SK-N-MC (cell line): Measurements from ENCODE around the gene LTBP4.
A peak's percentile ranks its signal among the peaks of the same experiment; 100 is the strongest.

Experiments used
- DNase-seq: peaks from one replicate; pipeline ENCODE4 v3.0.0-alpha.2; 2011; ENCODE audit warnings: low read depth, low spot score
- H3K27ac ChIP-seq: fragments of 200-600 bp; sonication (generic); 2 replicates; pipeline ENCODE4 v1.5.1; 2016; ENCODE audit warnings: mixed run types
- H3K36me3 ChIP-seq: fragments of 200-600 bp; sonication (generic); 2 replicates; pipeline ENCODE4 v1.6.1; 2017; ENCODE audit warnings: antibody characterized with exemption, low read length, mixed read lengths; ENCODE audit not compliant: insufficient read depth
- H3K4me3 ChIP-seq: fragments of 200-600 bp; sonication (generic); 2 replicates; pipeline ENCODE4 v1.5.1; 2016
- H3K9ac ChIP-seq: fragments of 200-600 bp; sonication (generic); 2 replicates; pipeline ENCODE4 v1.8.0; 2017; ENCODE audit warnings: mixed run types, mixed read lengths; ENCODE audit not compliant: insufficient read length
- H3K9me3 ChIP-seq: fragments of 200-600 bp; sonication (generic); 2 replicates; pipeline ENCODE4 v1.6.1; 2017; ENCODE audit warnings: low read depth, mild to moderate bottlenecking, antibody characterized with exemption, low read length, moderate library complexity, mixed read lengths
- EZH2 ChIP-seq: fragments of 200-600 bp; sonication (generic); IDR thresholded peaks from one replicate; pipeline ENCODE4 v1.6.1; 2017; ENCODE audit warnings: antibody characterized with exemption
- FOXP2 ChIP-seq: optimal IDR thresholded peaks from 2 replicates; pipeline ENCODE3; 2011; ENCODE audit warnings: mild to moderate bottlenecking, moderate library complexity; ENCODE audit not compliant: insufficient read depth; ENCODE audit errors: extremely low read length, control extremely low read depth
- POLR2AphosphoS5 ChIP-seq: IDR thresholded peaks from 2 replicates; pipeline ENCODE4 v1.6.1; 2012; ENCODE audit warnings: mild to moderate bottlenecking, low read depth, low read length, borderline replicate concordance

The LTBP4 gene

DNA sequence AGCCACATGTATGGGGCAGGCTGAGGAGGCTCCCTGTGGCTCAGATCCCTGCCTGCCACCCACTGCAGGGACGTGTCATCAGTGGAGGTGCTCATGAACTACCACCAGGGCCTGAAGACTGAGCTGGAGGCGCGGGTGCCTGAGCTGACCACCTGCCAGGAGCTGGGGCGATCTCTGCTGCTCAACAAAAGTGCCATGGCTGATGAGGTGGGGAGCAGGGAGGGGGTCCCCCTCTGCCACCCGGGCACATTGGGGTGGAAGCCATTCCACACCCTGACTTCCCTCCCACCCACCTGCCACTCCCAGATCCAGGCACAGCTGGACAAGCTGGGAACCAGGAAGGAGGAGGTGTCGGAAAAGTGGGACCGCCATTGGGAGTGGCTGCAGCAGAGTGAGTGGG, 35.8 kb upstream of the LTBP4 start:
- Histone ChIP-seq H3K9ac (no peak overlapping the region), H3K9me3 (no peaks in the 10 kb centered on the region), H3K36me3 (no peaks in the 10 kb centered on the region), H3K27ac (no peak overlapping the region), H3K4me3 (no peak overlapping the region)
- DNase-seq: no peak
- TF ChIP-seq FOXP2 (no peak), POLR2AphosphoS5 (no peak), EZH2 (no peak)

DNA sequence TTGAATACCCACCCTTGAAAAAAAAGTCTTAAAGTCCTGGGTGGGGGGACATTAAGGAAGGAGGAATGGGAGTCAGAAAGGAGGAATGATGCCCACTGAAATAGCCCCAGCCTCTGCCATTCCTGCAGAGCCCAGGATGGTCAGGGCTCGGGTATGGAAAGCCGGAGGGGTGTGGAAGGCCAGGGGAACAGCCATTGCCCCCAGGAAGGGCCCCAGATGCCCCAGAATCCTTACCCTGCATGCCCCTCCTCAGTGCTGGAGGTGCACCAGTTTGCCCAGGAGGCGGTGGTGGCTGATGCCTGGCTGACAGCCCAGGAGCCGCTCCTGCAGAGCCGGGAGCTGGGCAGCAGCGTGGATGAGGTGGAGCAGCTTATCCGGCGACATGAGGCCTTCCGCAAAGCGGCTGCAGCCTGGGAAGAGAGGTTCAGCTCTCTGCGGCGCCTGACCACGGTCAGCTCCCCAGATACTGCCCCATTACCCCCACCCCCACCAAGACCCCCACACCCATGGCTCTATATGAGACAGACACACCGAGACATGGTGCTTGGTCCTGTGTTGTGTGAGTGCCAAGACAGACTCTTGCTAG, 35.2 kb upstream of the LTBP4 start:
- no peak for DNase-seq

DNA sequence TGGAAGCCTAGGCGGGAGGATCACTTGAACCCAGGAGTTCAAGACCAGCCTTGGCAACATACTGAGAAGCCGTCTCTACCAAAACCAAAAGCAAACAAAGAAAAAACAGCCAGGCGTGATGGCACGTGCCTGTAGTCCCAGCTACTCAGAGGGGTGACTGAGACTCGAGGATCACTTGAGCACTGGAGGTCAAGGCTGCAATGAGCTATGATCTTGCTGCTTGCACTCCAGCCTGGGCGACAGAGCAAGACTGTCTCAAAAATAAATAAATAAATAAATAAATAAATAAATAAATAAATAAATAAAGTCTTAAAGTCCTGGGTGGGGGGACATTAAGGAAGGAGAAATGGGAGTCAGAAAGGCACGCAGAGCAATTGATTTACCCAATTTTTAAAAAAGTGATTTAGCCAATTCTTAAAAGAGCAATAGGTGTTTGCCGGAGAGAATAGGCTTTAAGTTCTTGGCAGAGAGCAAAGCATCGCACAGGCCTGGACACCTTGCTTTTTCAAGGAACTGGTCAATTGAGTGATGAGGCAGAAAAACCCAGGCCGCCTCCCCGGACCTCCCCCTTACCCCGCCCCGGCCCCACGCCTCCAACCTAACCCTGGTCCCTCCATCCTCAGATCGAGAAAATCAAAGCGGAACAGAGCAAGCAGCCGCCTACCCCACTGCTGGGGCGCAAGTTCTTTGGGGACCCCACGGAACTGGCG, 34.0 kb upstream of the LTBP4 start:
- H3K4me3 ChIP-seq: no peak overlapping the region
- no peak overlapping the region for H3K27ac ChIP-seq
- H3K9ac ChIP-seq: no peak overlapping the region
- H3K9me3 ChIP-seq: no peaks in the 10 kb centered on the region
- TF ChIP-seq POLR2AphosphoS5 (no peak), EZH2 (no peak), FOXP2 (no peak)
- no peak for DNase-seq
- no peaks in the 10 kb centered on the region for H3K36me3 ChIP-seq

More for the DNA sequence above, 35.2 kb upstream of the LTBP4 start:
- Histone ChIP-seq H3K9ac (no peak overlapping the region), H3K9me3 (no peaks in the 10 kb centered on the region), H3K4me3 (no peak overlapping the region), H3K36me3 (no peaks in the 10 kb centered on the region), H3K27ac (no peak overlapping the region)
- no peak for TF ChIP-seq EZH2
- no peak for TF ChIP-seq POLR2AphosphoS5
- no peak for TF ChIP-seq FOXP2

DNA sequence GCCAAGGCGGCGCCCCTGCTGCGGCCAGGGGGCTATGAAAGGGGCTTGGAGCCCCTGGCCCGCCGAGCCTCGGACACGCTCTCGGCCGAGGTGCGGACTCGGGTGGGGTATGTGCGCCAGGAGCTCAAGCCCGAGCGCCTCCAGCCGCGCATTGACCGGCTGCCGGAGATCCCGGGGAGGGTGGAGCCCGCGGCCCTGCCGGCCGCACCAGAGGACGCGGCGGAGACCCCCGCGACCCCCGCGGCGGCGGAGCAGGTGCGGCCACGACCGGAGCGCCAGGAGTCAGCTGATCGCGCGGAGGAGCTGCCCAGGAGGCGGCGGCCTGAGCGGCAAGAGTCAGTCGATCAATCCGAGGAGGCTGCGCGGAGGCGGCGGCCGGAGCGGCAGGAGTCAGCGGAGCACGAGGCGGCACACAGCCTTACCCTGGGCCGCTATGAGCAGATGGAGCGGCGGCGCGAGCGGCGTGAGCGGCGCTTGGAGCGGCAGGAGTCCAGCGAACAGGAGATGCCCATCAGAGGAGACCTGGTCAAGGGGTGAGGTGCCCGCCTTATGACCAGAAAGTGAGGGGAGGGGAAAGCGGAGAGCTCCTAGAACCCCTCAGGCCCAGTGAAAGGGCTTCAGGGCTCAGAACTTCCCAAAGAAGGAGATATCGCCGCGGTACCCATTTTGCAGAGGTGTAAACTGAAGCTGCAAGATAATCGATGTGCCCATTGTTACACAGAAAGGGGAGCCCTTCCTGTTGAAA, 33.2 kb upstream of the LTBP4 start:
- H3K27ac ChIP-seq: no peak overlapping the region
- H3K36me3 ChIP-seq: no peaks in the 10 kb centered on the region
- H3K4me3 ChIP-seq: no peak overlapping the region
- DNase-seq: no peak
- no peak overlapping the region for H3K9ac ChIP-seq
- no peaks in the 10 kb centered on the region for H3K9me3 ChIP-seq
- TF ChIP-seq FOXP2: no peak
- TF ChIP-seq POLR2AphosphoS5: no peak
- no peak for TF ChIP-seq EZH2

DNA sequence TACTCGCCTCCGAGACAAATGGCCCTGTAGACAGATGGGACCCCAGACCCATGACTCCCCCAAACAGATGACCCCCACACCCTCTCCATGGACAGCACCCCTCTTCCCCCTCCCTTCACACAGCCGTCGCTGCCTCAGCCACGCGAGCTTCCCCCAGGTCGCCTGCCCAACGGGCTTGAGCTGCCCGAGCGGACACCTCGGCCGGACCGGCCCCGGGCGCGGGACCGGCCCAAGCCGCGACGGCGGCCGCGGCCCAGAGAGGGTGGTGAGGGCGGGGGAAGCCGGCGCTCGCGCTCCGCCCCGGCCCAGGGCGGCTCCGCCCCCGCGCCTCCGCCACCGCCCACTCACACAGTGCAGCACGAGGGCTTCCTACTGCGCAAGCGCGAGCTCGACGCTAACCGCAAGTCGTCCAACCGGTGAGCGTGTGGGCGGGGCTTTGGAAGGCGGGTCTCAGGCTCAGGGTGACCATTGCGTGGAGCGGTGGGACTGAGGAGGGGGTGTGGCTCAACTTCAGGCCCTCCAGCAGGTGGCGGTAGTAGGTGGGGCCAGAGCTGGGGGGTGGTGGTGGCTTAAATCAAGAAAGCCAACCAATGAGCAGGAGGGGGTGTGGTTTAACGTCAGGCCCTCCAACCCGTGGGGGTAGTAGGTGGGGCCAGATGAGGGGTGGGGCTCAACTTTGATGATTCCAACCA, 30.7 kb upstream of the LTBP4 start:
- peak; percentile 95 for DNase-seq
- Histone ChIP-seq H3K9me3 (no peaks in the 10 kb centered on the region), H3K27ac (no peak overlapping the region), H3K36me3 (no peaks in the 10 kb centered on the region), H3K9ac (peak overlapping the region; percentile 69), H3K4me3 (peak overlapping the region; percentile 84)
- TF ChIP-seq FOXP2 (peak; percentile 58), POLR2AphosphoS5 (no peak), EZH2 (no peak)

DNA sequence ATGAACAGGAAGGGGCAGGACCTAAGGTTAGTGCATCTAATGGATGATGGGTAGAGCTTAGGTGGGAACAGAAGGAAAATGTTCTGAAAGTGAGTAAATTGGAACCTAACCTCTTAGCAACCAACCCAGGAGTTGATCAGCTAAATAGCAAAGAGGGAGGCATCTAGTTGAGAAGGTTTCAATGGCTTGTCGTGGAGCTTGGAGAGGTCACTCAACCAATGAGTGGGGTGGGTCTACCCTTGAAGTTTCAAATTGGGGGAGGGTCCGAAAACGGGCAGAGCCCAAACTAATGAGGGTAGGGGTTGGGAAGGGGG, 30.2 kb upstream of the LTBP4 start:
- no peak for DNase-seq
- TF ChIP-seq POLR2AphosphoS5: no peak
- no peak for TF ChIP-seq EZH2
- H3K4me3 ChIP-seq: peak overlapping the region; percentile 62
- H3K9ac ChIP-seq: no peak overlapping the region
- H3K36me3 ChIP-seq: no peaks in the 10 kb centered on the region
- H3K9me3 ChIP-seq: no peaks in the 10 kb centered on the region
- H3K27ac ChIP-seq: no peak overlapping the region

DNA sequence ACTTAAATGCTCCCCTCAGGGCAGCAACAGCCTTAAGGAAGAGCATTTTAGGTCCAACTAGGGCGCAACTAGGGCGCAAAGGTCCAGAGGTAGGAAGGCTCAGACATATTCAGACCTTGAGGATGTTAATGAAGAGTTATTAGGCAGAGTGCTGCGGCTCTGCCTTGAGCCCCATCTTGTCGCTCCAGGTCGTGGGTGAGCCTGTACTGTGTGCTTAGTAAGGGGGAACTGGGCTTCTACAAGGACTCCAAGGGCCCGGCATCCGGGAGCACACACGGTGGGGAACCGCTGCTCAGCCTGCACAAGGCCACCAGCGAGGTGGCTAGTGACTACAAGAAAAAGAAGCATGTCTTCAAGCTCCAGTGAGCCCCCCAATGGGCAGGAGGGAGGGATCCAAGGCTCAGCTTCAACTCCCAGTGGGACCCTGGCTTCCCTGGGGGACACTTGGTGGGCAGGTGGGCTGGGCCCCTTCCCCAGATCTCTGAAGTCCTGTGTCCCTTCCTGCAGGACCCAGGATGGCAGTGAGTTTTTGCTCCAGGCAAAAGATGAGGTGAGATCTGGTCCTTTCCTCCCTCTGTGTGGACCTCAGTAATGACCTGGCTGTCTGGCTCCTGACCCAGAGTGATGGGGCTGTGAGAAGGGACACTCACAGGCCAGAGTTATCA, 29.2 kb upstream of the LTBP4 start:
- H3K9me3 ChIP-seq: no peaks in the 10 kb centered on the region
- H3K27ac ChIP-seq: no peak overlapping the region
- no peaks in the 10 kb centered on the region for H3K36me3 ChIP-seq
- TF ChIP-seq EZH2 (no peak), FOXP2 (no peak), POLR2AphosphoS5 (no peak)
- no peak overlapping the region for H3K4me3 ChIP-seq
- no peak for DNase-seq
- no peak overlapping the region for H3K9ac ChIP-seq

DNA sequence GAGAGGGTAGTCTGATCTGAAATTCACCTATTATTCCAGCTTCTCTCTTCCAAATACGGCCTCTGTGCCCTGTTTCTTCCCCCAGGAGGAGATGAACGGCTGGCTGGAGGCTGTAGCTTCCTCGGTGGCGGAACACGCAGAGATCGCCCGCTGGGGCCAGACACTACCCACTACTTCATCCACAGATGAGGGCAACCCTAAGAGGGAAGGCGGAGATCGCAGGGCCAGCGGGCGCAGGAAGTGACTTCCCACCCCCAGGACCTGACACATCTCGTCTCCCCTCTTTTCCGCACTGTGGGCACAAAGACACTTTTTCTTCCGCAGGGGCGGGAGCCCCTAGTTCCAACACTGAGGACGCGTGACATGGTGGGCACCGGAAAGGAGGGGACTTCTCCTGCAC, 25.8 kb upstream of the LTBP4 start:
- Histone ChIP-seq H3K36me3 (peaks cover 8% of the 10 kb centered on the region; the same call in 1 of the 2 replicates), H3K9ac (no peak overlapping the region), H3K4me3 (no peak overlapping the region), H3K9me3 (no peaks in the 10 kb centered on the region), H3K27ac (no peak overlapping the region)
- TF ChIP-seq FOXP2 (no peak), EZH2 (no peak), POLR2AphosphoS5 (no peak)
- DNase-seq: no peak
